Superior temporal gyrus (tissue), 1 donor: ENCODE data around the gene JDP2.

Experiments used
- DNase-seq: peaks from one replicate; pipeline ENCODE4 v3.0.0-alpha.2; 2016; ENCODE audit errors: extremely low spot score

The JDP2 gene

DNA sequence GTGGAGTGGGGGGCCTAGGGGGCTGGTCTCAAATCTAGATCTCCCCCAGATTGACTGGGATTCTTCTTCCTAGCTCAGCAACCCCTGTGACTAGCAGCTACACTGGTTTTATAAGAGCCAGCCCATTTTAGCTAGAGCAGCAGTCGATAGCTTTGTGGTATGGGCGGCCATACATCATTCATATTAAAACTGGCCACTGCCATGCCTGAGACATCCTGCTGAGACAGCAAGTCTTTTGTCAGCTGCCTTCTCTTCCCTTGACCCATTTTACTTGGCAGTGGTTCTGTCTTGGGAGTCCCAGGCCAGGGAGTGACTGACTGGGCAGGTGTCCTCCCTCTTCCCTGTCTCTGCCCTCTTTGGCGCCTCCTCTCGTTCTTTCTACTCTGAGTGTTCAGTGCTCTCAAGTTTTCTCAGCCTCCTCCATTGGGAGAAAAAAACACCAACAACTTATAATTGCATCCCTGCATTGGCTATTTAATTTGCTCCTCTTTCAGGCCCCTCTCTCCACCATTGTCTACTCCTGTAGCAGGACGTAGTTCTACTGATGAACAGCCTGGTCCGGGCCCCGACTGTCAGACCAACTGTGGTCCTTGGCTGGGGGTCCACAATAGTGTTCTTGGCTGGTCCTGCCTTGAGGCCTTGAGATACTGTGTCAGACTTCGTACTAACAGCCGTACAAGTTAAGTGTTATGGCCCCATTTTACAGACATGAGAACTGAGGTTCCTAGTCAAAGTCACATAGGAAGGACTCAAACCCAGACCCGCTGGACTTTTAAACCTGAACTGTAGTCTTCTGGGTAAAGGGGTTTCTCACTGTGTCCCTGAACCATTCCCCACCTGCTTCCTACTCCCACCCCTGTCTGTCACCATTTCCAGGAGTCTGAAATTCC, 18.3 kb upstream of the JDP2 start:
- DNase-seq: no peak

DNA sequence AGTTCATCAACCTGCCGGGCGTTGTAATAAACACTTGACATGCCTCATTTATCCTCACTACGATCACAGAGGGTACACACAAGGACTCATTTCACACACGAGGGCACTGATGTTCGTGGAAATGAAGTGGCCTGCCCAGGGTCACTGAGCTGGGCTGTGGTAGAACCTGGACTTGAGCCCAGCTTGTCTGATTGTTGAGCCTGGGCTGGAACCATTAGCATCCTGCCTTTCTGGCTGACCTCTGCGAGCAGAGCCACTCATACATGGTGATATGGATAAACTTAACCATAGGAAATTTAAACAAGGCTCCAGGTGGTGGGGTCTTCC, 16.6 kb upstream of the JDP2 start:
- no peak for DNase-seq

DNA sequence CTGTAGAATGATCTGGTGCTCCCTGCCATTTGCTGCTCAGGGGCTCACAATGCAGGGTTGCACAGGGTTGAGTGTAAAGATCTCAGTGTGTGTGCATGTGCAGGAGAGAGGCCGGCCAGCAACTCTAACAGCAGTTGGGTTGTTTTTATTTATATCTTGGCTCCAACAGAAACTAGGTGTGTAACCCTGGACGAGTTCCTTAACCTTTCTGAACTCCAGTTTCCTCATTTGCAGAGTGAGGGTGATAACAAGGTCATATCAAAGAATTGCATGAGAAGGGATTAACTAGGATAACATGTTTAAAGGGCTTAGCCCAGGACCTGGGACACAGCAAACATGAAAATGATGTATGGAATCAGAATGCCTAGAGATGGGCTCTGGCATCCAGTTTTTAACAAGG, 14.8 kb upstream of the JDP2 start:
- DNase-seq: no peak

DNA sequence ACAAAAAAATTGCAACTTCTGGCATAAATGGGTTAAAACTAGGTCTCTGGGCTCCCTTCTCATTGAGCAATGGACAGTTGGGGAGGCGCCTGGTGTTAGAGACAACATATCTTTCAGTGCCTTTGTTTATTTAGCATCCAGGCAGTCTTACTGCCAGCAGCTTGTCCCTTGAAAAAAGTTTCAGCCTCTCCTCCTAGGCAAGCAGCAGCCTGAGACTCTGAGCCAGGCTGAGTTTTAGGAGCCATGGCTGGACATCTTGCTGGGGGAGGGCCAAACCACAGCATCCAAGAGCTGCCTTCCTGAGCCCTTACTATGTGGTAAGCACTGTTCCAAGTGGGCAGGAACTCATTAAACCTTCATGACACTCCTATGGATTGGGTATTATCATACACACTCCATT, 10.1 kb upstream of the JDP2 start:
- no peak for DNase-seq

DNA sequence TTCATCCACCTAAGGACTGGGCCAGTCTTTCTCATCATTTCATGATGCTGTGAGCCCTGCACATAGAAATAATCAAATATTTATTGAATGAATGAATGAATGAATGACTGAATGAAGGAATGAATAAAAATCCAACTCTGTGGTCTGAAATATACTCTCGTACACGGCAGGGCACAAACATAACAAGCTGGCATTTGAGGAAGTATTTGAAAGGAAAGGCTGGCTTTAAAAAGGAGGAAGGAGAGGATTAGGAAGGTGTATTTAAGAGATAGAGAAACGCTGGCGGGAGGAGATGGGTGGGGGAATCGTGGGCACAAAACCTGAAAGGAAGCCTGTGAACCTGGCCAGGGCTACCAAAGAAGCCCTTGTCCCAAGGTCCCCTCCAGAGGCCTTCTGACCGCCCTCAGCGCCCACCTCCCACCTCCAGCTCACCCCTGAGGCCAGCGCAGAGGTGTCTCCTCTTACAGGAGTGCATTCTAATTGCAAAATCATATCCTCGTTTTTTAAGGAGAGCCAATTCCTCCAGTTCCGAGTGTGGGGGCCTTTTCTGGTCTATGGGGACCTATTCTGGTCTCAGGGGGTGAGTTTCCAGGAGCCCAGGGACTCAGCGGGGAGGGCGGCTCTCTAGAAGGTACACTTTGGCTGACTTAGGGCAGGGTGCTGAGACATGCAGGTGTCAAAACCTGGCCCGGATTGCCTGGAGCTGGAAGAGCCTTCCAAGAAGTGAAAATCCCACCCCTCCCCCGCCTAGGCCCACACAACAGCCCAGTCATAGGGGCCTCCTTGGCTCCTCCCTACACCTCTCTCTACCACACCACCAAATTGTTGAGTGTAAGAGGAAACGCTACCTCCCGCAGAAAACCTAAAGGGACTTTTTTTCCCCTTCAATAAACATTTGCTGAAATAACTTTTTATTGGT, 8.7 kb upstream of the JDP2 start:
- DNase-seq: no peak

DNA sequence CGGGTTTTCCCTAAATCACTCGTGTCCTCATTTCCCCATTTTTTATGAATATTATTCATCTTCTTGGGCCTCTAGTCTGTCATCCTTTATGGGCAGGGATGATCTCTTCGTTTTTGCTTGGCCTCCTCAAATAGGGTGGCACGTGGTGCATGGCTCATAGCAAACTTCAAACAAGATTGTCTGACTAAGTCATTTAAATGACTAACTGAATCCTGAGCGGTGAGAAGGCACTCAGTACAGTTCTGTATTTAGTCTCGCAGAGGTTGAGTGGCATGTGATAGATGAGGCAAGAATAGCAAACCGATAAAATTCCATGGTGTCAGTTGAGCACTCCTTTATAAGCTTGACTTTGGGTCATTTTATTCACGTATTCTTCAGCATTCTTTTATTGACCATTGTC, 5.7 kb upstream of the JDP2 start:
- DNase-seq: no peak

DNA sequence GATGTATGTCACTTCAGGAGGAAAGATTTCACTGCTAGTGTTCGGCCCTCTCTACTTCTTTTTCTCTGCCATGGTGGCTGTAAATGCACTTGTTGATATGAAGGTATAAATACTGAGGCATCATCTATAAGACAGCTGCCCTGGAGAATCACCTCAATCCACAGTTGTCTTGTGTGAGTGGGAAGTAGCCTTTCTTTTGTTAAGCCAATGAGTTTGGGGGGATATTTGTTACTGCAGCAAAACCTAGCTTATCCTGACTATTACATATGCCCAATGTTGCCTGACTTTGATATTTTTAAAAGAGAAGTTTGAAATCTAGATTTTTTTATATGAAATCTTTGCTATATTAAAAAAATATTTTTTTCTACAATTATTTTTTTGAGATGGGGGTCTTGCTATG, 3.3 kb upstream of the JDP2 start:
- DNase-seq: no peak

DNA sequence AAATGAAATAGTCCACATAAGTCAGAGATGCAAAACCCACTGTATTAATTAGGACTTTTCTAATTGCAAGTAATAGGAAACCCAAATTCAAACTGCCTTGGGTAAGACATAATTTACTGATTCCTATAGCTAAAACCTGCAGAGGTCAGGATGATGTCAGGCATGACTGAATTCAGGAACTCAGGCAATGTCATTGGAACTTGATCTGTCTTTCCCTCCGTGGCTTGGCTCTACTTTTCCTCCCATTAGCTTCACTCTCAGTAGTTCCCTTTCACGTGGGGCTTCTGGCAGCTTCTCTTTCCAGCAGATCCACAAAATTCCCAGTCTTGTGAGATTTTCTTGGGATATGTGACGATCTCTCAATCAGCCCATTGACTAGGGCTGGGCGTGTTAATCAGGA, 2.4 kb upstream of the JDP2 start:
- DNase-seq: no peak

DNA sequence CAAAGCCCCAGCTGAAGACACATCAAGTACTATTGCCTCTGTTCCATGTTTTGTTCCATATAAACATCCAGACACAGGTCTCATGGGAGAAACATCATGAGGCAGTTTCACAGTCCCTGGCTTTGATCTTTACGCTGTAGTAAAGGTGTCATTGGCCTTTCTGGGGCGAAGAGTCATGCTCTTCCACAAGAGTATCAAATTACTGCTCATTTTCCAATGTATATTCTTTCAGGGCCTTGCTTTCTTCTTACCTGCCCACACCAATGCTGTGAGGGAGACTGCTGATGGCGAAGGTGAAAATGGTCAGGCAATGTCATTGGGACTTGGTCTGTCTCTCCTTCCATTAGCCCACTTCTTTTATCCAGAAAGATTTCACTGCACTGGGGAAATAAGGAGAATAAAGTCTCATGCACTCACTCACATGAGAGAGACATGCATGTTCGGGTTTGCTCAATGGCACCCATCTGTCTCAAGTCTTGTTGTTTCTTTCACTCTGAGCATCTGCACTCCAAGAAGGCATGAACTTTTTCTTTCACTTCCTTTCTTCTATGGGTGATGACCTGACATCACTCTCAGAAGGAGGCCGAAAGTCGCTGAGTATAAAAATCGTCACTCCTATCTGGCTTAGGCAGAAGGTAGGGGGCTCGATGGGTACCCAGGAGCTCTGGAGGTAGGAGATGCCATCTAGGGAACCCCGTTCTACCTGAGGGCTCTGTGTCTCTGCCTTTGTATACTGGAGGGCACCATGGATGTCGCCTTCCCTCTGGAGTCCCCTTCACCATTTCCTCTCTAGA, 1.3 kb upstream of the JDP2 start:
- DNase-seq: peak; percentile 46

DNA sequence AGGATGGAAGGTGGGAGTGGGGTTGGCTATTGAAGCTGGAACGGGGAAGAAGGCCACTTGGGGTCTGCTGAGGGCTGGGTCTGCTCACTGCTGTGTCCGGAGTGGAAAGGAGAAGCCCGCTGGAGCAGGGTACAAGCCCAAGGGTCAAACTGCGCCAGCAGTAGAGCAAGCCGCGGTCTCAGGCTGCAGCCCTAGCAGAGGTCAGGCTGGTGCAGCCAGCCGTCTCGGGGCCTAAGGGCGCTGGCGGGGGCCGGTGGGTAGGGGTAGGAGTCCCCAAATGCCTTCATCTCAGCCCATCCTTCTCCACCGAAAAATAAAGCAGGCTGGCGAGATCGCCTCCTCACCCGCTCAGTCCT, 718 bp upstream of the JDP2 start:
- DNase-seq: no peak

DNA sequence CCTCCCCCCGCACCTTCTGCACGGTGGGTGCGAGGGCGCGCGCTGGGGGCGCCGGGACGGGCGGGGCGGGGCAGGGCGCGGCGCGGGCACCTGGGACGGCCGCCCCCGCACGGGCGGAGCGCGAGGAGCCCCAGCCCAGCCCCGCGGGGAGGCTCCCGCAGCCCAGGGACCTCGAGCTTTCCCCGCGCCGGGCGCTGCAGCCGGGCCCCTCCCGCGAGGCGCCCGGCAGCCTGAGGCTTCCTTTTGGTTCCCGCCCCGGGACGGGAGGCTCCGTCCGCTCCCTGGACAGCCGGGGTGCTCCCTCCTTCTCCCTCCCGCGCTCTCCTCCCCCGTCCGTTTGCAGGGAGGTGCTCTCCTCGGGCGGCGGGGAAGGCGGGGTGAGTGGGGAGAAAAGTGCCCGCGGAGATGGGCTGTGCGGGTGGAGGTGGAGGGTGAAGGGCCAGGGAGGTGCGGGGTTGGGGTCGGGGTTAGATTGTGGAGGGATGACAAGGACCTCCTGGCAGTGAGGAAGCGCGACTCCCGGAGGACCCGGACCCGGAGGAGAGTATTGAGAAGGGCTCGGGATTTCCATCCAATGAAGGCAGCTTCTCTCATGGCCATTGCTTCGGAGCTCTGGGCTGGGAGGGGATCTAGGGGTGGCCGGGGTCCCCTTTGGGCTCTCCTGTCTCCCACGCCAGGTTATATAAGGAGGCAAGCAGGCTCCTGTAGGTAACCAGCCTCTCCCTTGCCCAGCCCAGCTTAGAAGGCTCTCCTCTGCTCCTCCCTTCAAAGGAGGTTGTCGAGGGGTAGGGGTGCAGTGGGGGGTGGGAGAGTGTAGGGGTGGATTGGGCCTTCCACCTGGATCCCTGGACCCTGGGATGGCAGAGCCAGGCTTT, 645 bp downstream of the JDP2 start:
- DNase-seq: no peak

DNA sequence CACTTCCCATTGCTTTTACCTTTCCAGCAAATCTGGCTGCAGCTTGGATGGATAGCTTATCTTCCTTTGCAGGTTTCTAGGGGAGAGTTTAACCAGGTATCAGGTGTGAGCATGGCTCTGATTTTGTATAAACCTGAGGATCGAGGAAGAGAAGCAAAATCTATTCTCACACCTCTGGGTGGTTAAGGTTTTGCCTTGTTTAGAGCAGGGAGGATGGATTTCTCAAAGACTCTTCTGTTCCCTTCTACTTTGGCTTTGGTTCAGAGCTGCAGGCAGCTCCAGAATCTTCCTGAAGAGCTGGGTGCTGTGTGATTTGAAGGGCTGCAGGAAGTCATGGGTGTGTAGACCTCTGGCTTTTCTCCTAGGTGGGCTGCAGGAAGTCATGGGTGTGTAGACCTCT, 1.7 kb downstream of the JDP2 start:
- peak; percentile 52 for DNase-seq

DNA sequence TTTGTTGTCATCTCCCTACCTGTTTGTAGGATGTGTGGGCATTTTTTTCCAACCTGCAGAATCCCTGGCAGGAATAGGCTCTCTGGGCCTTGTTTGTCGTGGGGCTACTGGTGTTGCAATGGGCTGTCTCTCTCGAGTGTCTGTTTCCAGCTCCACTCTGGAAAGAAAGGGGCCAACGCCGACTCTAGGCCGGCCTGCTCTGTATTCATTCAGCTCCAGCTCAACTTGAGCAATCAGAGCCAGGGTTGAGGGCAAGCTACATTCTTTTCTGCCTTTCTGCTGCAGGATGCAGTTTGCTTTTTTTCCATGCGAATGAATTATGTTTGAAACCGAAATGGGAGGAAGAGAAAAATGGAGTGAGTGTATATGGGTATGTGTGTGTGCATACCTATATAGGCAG, 2.3 kb downstream of the JDP2 start:
- DNase-seq: no peak

DNA sequence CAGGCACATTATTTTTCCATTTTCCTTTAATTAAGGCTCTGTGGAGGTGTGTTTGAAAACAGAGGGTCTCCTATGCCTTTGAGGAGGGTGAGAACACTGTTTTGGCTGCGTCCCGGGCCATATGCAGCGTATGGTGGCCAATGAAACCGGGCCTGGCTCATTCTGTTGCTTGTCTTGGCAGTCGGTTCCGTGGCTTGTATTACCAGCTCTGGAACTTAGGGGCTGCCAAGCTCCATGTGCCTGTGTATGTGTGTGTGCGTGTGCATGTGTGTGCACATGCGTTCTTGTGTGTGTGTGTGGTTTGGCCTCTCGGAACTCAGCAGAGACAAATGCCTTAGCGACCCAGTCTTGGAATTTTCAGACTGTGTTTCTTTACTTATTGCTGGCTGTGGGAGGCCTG, 2.7 kb downstream of the JDP2 start:
- no peak for DNase-seq

DNA sequence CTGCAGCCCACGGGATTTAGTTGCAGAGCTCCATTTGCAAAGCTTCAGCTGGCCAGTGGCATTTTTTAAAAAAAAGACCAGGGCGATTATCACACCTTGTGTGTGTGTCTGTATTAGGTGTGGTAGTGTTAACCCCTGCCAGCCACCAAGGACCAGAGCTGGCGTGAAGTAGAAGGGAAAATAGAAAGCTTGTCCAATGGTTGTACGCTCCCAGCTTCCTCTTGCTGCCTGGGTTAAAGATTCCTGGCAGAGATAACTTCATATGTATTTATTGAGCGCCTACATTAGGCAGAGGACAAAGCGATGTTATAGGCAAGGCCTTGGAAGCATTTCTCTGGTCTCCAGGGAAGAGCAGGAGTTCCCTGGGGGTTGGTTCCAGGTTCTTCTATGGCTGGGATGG, 3.2 kb downstream of the JDP2 start:
- DNase-seq: no peak

DNA sequence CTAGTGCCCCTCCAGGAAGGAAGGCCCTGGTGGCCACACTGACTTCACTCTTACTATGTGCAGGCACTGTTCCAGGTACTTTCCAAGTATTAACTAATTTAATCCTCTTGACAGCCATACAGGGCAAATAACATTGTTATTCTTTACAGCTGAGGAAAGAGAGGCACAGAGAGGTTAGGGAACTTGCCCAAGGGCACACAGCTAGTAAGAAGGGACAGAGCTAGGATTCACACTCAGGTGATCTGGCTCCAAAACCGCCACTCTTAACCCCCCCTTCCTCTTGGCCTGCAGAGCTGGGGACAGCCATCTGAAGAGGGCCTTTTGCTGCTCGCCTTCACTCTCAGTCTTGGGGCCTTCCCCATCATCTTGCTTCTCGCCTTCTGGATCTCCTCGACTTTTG, 4.0 kb downstream of the JDP2 start:
- DNase-seq: no peak

DNA sequence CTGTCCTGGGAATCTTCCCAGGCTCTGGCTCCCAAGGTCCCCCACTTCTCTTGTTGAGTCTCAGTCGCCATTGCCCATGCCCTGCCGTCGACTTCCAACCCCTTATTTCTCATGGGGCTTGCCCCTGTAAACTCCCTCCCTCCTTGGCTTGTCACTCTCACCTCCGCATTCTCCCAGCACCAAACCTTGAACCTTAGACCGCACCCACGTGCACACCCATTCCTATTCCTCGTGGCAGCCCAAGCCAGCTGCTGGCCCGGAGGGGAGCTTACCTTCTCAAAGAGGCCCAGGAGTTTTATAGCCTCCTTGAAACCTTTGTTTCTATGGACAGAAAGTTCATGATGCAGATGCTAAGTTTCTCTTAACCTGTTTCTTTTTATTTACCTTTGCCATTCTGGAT, 4.6 kb downstream of the JDP2 start:
- DNase-seq: no peak

DNA sequence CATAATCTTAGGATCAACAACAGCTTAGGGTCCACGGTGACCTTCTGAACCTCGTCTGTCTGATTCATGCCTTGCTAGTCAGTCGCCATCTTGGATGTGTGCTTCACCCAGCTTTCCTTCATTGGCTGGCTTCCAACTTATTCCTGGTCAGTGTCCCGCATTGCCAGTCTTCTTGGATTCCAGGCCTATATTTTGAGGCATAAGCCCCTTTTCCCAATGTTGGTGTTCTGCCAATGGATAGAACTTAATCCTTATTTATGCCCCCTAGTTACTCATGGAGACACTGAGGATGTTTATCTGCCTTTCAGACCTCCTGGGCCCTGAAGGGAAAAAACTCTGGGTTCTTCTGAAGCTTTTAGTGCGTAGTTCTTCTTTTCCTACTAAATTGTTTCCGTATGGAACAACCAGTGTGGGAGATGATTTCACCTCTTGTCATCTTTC, 5.8 kb downstream of the JDP2 start:
- no peak for DNase-seq

DNA sequence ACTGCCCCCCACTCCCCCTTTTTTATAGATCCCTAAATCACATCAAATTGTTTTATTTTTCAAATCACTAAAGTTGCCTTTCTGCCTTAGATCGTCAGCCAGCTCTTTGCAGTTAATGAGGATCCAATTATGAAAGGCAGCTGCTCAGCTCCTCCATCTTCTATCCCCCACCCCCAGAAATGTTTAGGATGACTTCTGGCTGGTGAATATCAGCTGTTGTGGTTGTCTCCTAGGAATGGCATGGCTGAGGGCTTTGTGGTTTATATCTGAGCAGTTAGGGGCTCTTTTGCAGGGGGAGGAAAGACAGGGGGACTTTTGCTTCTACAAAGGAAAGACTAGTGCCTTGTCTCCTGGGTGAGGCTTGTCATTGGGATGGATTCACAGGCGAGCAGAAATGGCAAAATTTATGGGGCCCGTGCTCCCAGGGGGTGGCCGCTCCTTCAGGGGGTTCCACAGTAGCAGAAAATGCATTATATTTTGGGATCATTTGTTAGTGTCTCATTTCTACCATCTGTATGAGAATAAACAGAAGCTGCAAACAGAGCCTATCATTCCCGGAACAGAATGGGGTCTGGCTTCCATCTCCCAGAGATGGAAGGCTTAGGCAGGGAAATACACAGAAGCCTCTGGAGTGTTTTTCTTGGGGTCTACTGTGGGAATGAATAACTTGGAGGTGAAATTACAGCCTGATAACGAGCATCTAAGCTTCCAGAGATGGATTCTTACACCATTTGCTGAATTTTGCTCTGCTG, 6.5 kb downstream of the JDP2 start:
- DNase-seq: no peak

DNA sequence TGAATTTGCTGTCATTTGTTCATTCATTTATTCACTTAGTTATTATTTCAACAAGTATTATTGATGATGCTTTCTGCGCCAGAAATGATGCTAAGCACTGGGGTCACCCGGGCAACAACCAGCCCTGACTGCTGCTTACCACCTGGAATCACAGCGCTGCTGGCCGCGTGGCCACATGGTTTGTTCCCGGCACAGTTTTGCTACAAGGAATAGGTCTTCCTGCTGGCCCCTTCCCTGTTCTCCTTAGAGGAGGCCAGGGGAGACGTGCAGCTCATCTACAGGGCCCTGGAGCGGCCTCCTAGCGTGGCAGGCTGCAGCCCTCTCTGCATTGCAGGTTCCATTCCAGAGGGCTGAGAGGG, 7.0 kb downstream of the JDP2 start:
- DNase-seq: no peak

DNA sequence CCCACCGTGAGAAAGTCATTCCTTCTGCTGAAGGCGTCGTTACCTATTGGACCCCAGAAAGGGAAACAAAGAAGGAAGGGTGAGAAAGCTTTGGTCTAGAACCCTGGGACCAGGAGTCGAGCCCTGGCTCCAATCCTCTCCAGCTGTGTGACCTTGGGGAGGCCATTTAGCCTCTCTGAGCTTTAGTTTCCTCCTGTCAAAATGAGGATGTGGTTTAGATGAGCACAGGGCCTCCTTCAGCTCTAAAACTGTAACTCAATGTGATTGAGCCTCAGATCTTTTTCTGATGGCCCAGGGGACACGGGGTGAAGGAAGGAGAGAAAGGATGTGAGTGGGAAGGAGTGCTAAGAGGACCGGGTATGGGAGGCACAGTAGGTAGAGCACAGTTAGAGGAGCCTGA, 7.7 kb downstream of the JDP2 start:
- DNase-seq: no peak
